ENCODE data around the gene PLCB1.
A peak's percentile ranks its signal among the peaks of the same experiment; 100 is the strongest.

Gene PLCB1

GRCh38 chr20:8933381-8933807 is 801.3 kb downstream of the PLCB1 start:
- H3K4me3 ChIP-seq (ENCODE audit: control insufficient read depth, low read depth, low read length), result no peak overlapping the region
- no peak for TF ChIP-seq CTCF (conservative IDR thresholded peaks at IDR 0.05; ENCODE audit: control insufficient read depth, insufficient read depth, low read depth, low read length)
- DNase-seq (ENCODE audit: low read depth), result peak; percentile 76

- H3K4me3 ChIP-seq (ENCODE audit: control insufficient read depth, low read depth, low read length), result no peak overlapping the region
- DNase-seq (ENCODE audit: low read depth), result no peak
- TF ChIP-seq CTCF (conservative IDR thresholded peaks at IDR 0.05; ENCODE audit: control insufficient read depth, insufficient read depth, low read depth, low read length), result no peak
These were observed 802.3 kb downstream of the PLCB1 start for GRCh38 chr20:8934362-8934761.

All from fibroblast of mammary gland (primary cell).